ENCODE data around the gene DDX1.

- TF ChIP-seq EZH2 (IDR thresholded peaks at IDR 0.05; ENCODE audit: borderline replicate concordance, insufficient read depth, low read depth, low read length, poor library complexity, severe bottlenecking) (no peak), CTCF (IDR thresholded peaks at IDR 0.05) (no peak)
Measured at GRCh38 chr2:15678909-15679308, 87.2 kb downstream of the DDX1 start.
